Choroid plexus epithelial cell (primary cell): ENCODE measurements around the gene REXO1.
"Not testable (repeated sequence)": the region's sequence is repeated elsewhere in the genome, so short reads cannot be mapped to it uniquely, and the experiment has no call there.

Experiments
- DNase-seq: peaks from one replicate; pipeline ENCODE4 v3.0.0-alpha.2; 2010; ENCODE audit warnings: low read depth
- H3K4me3 ChIP-seq: 2 replicates; pipeline ENCODE4 v1.5.1; 2011; ENCODE audit warnings: low read depth, mild to moderate bottlenecking, control low read depth, low read length, moderate library complexity
- TF ChIP-seq, protein P1 (sequence below): conservative IDR thresholded peaks from 2 replicates; pipeline ENCODE4 v1.5.1; 2011; ENCODE audit warnings: low read depth, mild to moderate bottlenecking, control low read depth, inconsistent platforms, low read length, moderate library complexity

Gene REXO1

DNA sequence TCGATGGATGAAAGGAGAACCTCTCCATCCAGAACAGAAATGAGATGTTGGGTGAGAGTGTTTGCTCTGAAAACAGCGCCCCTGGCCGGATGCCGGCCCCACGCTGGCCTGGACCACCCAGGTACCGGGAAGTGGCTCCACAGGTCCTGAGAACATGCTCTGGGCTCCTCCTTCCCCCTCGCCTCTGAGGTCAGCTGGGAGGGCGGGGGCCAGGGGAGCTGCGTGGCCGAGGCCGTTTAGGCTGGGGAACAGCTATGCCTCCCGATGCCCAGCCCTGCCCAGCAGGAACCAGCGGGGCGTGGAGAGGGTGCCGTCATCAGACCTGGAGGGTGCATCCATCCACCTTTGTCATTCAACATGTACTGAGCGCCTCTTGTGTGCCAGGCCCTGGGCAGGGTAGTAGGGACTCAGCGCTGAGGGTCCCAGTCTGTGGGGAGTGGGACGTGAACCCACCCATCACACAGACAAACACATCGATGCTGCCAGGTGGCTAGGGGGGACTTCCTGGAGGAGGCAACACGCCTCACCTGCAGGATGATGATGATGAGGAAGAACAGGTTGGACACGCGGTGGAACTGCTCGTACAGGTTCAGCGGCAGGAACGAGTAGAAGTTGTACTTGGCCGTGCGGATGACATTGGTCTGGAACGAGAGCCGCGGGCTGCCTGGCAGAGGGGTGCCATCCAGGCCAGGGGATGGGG lies 40.4 kb downstream of the REXO1 start:
- DNase-seq = peak; percentile 7
- H3K4me3 ChIP-seq = no peak overlapping the region
- TF ChIP-seq, protein P1, sequence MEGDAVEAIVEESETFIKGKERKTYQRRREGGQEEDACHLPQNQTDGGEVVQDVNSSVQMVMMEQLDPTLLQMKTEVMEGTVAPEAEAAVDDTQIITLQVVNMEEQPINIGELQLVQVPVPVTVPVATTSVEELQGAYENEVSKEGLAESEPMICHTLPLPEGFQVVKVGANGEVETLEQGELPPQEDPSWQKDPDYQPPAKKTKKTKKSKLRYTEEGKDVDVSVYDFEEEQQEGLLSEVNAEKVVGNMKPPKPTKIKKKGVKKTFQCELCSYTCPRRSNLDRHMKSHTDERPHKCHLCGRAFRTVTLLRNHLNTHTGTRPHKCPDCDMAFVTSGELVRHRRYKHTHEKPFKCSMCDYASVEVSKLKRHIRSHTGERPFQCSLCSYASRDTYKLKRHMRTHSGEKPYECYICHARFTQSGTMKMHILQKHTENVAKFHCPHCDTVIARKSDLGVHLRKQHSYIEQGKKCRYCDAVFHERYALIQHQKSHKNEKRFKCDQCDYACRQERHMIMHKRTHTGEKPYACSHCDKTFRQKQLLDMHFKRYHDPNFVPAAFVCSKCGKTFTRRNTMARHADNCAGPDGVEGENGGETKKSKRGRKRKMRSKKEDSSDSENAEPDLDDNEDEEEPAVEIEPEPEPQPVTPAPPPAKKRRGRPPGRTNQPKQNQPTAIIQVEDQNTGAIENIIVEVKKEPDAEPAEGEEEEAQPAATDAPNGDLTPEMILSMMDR = no peak

DNA sequence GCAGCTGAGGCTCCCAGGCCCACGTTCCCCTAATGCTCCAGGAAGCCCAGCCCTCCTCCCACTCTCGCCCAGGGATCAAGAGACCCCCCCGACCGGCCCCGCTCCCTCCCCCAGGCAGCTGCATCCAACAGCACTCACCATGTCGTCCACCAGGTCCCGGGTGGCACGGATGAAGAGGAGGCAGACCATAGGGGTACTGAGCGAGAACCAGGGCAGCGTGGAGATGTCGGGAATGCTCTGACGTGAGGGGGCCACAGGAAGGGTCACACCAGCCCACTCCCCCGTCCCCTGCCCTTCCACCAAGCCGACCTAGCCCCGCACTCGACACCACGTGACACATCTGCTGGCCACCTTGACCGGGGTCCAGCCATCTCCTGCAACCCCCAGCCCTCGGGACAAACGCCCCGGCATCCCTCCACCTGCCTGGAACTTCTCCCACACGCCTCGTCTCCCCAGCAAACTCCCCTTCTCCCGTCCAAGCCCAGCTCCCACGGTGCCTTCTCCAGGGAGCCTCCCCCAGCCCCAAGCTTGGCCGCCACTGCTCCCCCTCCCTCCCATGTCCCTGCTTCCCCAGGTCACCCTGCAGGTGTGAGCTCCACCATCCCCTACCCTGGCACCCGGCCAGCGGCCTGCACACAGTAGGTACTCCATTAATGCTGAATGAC lies 41.1 kb downstream of the REXO1 start:
- no peak for DNase-seq
- no peak overlapping the region for H3K4me3 ChIP-seq
- TF ChIP-seq, protein P1 = no peak

DNA sequence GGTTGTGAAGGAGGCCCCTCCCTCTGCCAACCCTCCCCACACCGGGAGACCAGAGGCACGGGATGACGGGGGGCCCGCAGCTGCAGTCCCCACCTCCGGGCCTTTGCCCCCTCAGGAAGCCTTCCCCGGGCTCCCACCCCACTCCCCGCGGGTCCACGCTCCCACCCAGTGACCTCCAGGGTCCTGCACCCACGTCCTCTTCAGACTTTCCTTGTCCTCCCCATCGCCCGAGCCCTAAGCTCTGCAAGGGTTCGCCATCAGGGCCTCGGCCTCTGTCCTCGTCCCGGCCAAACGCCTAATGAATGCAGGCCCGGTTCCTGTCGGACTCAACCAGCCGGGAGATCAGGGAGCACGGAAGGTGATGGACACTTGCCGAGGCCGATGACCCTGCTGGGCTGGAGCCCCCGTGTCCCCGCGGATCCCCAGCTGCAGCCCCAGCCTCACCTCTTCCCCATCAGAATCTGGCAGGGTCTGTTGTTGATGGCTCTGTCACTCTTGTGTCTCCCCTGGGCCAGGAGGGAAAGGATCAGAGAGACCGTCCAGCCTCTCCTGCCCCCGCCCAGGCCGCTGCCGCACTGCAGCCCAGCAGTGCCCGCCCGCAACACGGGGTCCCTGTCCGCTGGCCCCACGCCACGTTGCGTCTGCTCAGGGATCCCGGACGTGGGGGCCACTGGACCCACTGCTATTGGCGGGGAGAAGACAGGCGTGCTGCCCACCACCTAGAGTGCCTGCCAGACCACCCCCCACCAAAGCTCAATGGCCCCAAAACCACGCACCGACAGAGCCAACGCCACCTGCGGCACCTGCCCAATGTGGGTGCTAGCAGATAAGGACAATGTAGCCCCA lies 41.9 kb downstream of the REXO1 start:
- no peak for DNase-seq
- H3K4me3 ChIP-seq = no peak overlapping the region
- TF ChIP-seq, protein P1 = no peak

DNA sequence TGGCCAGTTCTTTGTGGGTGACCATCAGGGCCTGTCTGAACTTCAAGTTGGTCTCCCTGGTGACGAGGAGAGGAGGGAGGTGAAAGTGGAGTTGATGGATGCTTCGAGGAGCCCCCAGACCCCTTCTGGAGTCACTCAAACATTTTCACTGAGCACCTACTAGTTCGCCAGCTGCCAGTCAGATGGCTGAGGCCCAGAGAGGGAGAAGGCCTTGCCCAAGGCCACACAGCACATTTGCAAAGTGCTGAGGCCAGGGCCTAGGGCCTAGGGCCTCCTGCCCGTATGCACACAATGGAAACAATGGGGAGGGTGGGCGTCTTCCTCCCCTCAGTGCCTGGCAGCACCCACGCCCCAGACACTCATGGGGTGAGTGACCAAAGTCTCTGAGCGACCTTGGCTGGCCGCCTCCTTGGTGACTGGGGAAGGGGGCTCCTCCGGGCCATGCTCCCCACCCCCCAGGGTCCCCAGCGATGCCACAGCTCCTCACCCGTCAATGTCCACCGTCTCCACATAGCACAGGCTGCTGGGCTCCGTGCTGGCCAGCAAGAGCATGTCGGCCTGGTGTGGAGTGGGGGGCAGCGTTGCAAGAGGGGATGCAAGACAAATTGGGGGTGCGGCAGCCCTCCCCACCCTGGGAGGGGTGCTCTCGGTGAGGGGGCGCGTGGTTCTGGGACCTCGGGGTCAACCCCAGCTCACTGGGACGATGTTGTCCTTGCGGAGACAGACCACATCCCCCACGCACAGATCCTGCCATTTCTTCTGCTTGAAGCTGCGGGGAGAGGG lies 42.7 kb downstream of the REXO1 start:
- H3K4me3 ChIP-seq = no peak overlapping the region
- TF ChIP-seq, protein P1 = no peak
- DNase-seq = no peak

DNA sequence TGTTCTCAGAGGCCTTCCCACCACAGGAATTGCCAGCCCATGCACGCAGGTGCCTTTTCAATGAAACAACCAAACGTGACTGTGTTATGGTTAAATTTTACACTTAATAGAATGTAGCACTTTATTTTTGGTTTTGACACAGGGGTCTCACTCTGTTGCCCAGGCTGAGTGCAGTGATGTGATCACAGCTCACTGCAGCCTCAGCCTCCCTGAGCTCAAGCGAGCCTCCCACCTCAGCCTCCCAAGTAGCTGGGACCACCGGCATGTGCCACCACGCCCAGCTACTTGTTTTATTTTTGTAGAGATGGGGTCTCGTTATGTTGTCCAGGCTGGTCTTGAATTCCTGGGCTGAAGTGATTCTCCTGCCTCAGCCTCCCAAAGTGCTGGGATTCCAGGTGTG lies 43.4 kb downstream of the REXO1 start:
- TF ChIP-seq, protein P1 = no peak

DNA sequence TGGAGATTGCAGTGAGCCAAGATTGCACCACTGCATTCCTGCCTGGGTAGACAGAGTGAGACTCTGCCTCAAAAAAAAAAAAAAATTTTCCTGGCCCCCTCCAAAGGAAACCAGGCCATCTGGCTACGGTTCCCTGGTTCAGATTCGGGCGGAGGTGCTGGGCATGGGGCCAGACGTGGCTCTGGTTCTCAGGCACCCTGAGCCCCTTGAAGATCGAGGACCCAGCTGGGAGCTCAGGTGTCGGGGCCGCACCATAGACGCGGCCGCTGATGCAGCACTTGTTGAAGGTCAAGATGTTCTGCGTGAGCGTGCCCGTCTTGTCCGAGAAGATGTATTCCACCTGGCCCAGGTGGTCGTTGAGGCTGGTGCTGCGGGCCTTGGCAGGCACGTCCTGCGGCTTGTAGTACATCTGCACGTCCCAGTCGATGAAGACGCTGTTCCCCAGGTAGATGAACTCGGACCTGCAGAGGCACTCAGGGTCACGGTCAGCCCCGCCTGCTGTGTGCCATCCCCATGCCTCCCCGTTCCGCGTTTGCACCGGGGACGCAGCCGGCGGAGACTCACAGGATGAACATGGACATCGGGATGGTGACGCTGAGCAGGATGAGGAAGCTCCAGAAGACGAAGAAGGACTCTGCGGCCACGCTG lies 48.5 kb downstream of the REXO1 start:
- no peak overlapping the region for H3K4me3 ChIP-seq
- TF ChIP-seq, protein P1 = no peak
- no peak for DNase-seq

More for the DNA sequence above, 43.4 kb downstream of the REXO1 start:
- DNase-seq = no peak
- H3K4me3 ChIP-seq = no peak overlapping the region

DNA sequence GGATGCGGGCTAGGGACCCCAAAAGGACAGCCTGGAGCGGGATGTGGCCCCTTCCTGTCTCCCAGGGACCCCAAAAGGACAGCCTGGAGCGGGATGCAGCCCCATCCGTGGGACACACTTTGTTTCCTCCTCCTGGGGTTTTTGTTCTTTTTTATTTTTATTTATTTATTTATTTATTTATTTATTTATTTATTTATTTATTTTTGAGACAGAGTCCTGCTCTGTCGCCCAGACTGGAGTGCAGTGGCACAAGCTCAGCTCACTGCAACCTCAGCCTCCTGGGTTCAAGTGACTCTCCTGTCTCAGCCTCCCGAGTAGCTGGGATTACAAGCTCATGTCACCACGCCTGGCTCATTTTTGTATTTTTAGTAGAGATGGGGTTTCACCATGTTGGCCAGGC lies 51.0 kb downstream of the REXO1 start:
- not testable (repeated sequence) for DNase-seq

More for the DNA sequence above, 51.0 kb downstream of the REXO1 start:
- H3K4me3 ChIP-seq = not testable (repeated sequence)
